Measurements from ENCODE around the gene ANKS1A. TPM values are rescaled to one million over a fixed set of nuclear protein-coding genes. Genes with fewer than 3 reads are reported as not detected.
"Not testable (repeated sequence)": the region's sequence is repeated elsewhere in the genome, so short reads cannot be mapped to it uniquely, and the experiment has no call there.

The ANKS1A gene
- 1 to 10 TPM; 6.4 to 6.5 TPM for total RNA-seq

- H3K27ac Mint-ChIP-seq: peak within 1 kb of the TSS; percentile 98
- H3K36me3 Mint-ChIP-seq: peaks cover 17% of the 10 kb centered on the region
- H3K27me3 Mint-ChIP-seq: no peaks in the 10 kb centered on the region
- peaks cover 33% of the 10 kb centered on the region for H3K4me1 Mint-ChIP-seq
- peak; percentile 92 for DNase-seq
- H3K9me3 Mint-ChIP-seq: peaks cover 5% of the 10 kb centered on the region
- peak within 1 kb of the TSS; percentile 100 for H3K4me3 Mint-ChIP-seq
Measured at GRCh38 chr6:34888874-34889555, at the start of gene ANKS1A. Gene ANKS1A, plus strand, starts transcription at chr6:34889255. Its CDS starts 148 bp downstream, at chr6:34889403.

GRCh38 chr6:34839666-34840352, 49.2 kb upstream of the ANKS1A start:
- Mint-ChIP-seq H3K27ac (peak overlapping the region; percentile 34), H3K9me3 (no peaks in the 10 kb centered on the region), H3K36me3 (peaks cover 16% of the 10 kb centered on the region), H3K4me1 (no peaks in the 10 kb centered on the region), H3K4me3 (no peak overlapping the region), H3K27me3 (no peaks in the 10 kb centered on the region)
- DNase-seq: no peak

GRCh38 chr6:34849066-34849465, 40.0 kb upstream of the ANKS1A start:
- H3K27ac Mint-ChIP-seq, H3K9me3 Mint-ChIP-seq, DNase-seq, H3K27me3 Mint-ChIP-seq, H3K4me1 Mint-ChIP-seq, H3K4me3 Mint-ChIP-seq, H3K36me3 Mint-ChIP-seq: not testable (repeated sequence)

GRCh38 chr6:34851361-34851760, 37.7 kb upstream of the ANKS1A start:
- Mint-ChIP-seq H3K4me3 (no peak overlapping the region), H3K36me3 (peaks cover 14% of the 10 kb centered on the region), H3K9me3 (no peaks in the 10 kb centered on the region), H3K27me3 (no peaks in the 10 kb centered on the region), H3K27ac (no peak overlapping the region), H3K4me1 (peaks cover 2% of the 10 kb centered on the region)
- DNase-seq: no peak

- peaks cover 2% of the 10 kb centered on the region for H3K4me1 Mint-ChIP-seq
- no peaks in the 10 kb centered on the region for H3K9me3 Mint-ChIP-seq
- no peak overlapping the region for H3K4me3 Mint-ChIP-seq
- H3K27ac Mint-ChIP-seq: no peak overlapping the region
- DNase-seq: no peak
- H3K36me3 Mint-ChIP-seq: peaks cover 14% of the 10 kb centered on the region
- H3K27me3 Mint-ChIP-seq: no peaks in the 10 kb centered on the region
Measured at GRCh38 chr6:34852406-34853085, 36.5 kb upstream of the ANKS1A start.

GRCh38 chr6:34855463-34855862, 33.6 kb upstream of the ANKS1A start:
- H3K27ac Mint-ChIP-seq: no peak overlapping the region
- peaks cover 17% of the 10 kb centered on the region for H3K36me3 Mint-ChIP-seq
- H3K4me3 Mint-ChIP-seq: no peak overlapping the region
- DNase-seq: no peak
- H3K4me1 Mint-ChIP-seq: peaks cover 2% of the 10 kb centered on the region
- no peaks in the 10 kb centered on the region for H3K9me3 Mint-ChIP-seq
- H3K27me3 Mint-ChIP-seq: no peaks in the 10 kb centered on the region

GRCh38 chr6:34858681-34859080, 30.4 kb upstream of the ANKS1A start:
- no peaks in the 10 kb centered on the region for H3K4me1 Mint-ChIP-seq
- no peaks in the 10 kb centered on the region for H3K9me3 Mint-ChIP-seq
- H3K36me3 Mint-ChIP-seq: peaks cover 17% of the 10 kb centered on the region
- no peak for DNase-seq
- no peak overlapping the region for H3K27ac Mint-ChIP-seq
- no peaks in the 10 kb centered on the region for H3K27me3 Mint-ChIP-seq
- H3K4me3 Mint-ChIP-seq: no peak overlapping the region

- H3K4me3 Mint-ChIP-seq: no peak overlapping the region
- no peaks in the 10 kb centered on the region for H3K27me3 Mint-ChIP-seq
- no peak for DNase-seq
- H3K27ac Mint-ChIP-seq: no peak overlapping the region
- no peaks in the 10 kb centered on the region for H3K9me3 Mint-ChIP-seq
- peaks cover 17% of the 10 kb centered on the region for H3K36me3 Mint-ChIP-seq
- H3K4me1 Mint-ChIP-seq: no peaks in the 10 kb centered on the region
Measured at GRCh38 chr6:34859951-34860350, 29.1 kb upstream of the ANKS1A start.

- no peaks in the 10 kb centered on the region for H3K27me3 Mint-ChIP-seq
- H3K4me1 Mint-ChIP-seq: no peaks in the 10 kb centered on the region
- H3K9me3 Mint-ChIP-seq: no peaks in the 10 kb centered on the region
- peaks cover 17% of the 10 kb centered on the region for H3K36me3 Mint-ChIP-seq
- no peak for DNase-seq
- H3K27ac Mint-ChIP-seq: no peak overlapping the region
- no peak overlapping the region for H3K4me3 Mint-ChIP-seq
Measured at GRCh38 chr6:34860776-34861175, 28.3 kb upstream of the ANKS1A start.

GRCh38 chr6:34864007-34864406, 25.0 kb upstream of the ANKS1A start:
- no peak overlapping the region for H3K27ac Mint-ChIP-seq

GRCh38 chr6:34865107-34865506, 23.9 kb upstream of the ANKS1A start:
- Mint-ChIP-seq H3K4me1 (no peaks in the 10 kb centered on the region), H3K27me3 (no peaks in the 10 kb centered on the region), H3K9me3 (no peaks in the 10 kb centered on the region), H3K36me3 (peaks cover 11% of the 10 kb centered on the region), H3K4me3 (no peak overlapping the region), H3K27ac (no peak overlapping the region)
- DNase-seq: no peak

More at GRCh38 chr6:34864007-34864406, 25.0 kb upstream of the ANKS1A start:
- peaks cover 9% of the 10 kb centered on the region for H3K36me3 Mint-ChIP-seq
- no peaks in the 10 kb centered on the region for H3K9me3 Mint-ChIP-seq
- no peak for DNase-seq
- H3K27me3 Mint-ChIP-seq: no peaks in the 10 kb centered on the region
- H3K4me1 Mint-ChIP-seq: no peaks in the 10 kb centered on the region
- no peak overlapping the region for H3K4me3 Mint-ChIP-seq

GRCh38 chr6:34866509-34866908, 22.5 kb upstream of the ANKS1A start:
- no peaks in the 10 kb centered on the region for H3K9me3 Mint-ChIP-seq
- DNase-seq: no peak
- no peak overlapping the region for H3K27ac Mint-ChIP-seq
- H3K36me3 Mint-ChIP-seq: peaks cover 21% of the 10 kb centered on the region
- H3K4me1 Mint-ChIP-seq: no peaks in the 10 kb centered on the region
- no peaks in the 10 kb centered on the region for H3K27me3 Mint-ChIP-seq
- H3K4me3 Mint-ChIP-seq: no peak overlapping the region

- Mint-ChIP-seq H3K36me3 (peaks cover 21% of the 10 kb centered on the region), H3K27me3 (no peaks in the 10 kb centered on the region), H3K4me1 (no peaks in the 10 kb centered on the region), H3K27ac (no peak overlapping the region), H3K9me3 (no peaks in the 10 kb centered on the region), H3K4me3 (no peak overlapping the region)
- no peak for DNase-seq
Measured at GRCh38 chr6:34867484-34867883, 21.6 kb upstream of the ANKS1A start.

GRCh38 chr6:34871853-34872252, 17.2 kb upstream of the ANKS1A start:
- no peaks in the 10 kb centered on the region for H3K27me3 Mint-ChIP-seq
- H3K9me3 Mint-ChIP-seq: no peaks in the 10 kb centered on the region
- no peak for DNase-seq
- H3K27ac Mint-ChIP-seq: no peak overlapping the region
- no peak overlapping the region for H3K4me3 Mint-ChIP-seq
- H3K36me3 Mint-ChIP-seq: peaks cover 16% of the 10 kb centered on the region
- no peaks in the 10 kb centered on the region for H3K4me1 Mint-ChIP-seq

GRCh38 chr6:34872332-34872731, 16.7 kb upstream of the ANKS1A start:
- Mint-ChIP-seq H3K4me1 (no peaks in the 10 kb centered on the region), H3K27ac (no peak overlapping the region), H3K36me3 (peaks cover 16% of the 10 kb centered on the region), H3K4me3 (no peak overlapping the region), H3K9me3 (no peaks in the 10 kb centered on the region), H3K27me3 (no peaks in the 10 kb centered on the region)
- no peak for DNase-seq
